ENCODE results near the gene GAL3ST2.

- TF ChIP-seq USF2 (IDR thresholded peaks at IDR 0.05; ENCODE audit: borderline replicate concordance, low read depth, low read length) (no peak), CTCF (IDR thresholded peaks at IDR 0.05) (no peak), TCF12 (IDR thresholded peaks at IDR 0.05) (no peak), EP300 (IDR thresholded peaks at IDR 0.05; ENCODE audit: borderline replicate concordance in 1 of 2, low read depth in 1 of 2, low read length in 1 of 2) (no peak), EZH2phosphoT487 (IDR thresholded peaks at IDR 0.05; ENCODE audit: borderline replicate concordance, low read depth) (no peak)
- TF ChIP-seq, protein P1, sequence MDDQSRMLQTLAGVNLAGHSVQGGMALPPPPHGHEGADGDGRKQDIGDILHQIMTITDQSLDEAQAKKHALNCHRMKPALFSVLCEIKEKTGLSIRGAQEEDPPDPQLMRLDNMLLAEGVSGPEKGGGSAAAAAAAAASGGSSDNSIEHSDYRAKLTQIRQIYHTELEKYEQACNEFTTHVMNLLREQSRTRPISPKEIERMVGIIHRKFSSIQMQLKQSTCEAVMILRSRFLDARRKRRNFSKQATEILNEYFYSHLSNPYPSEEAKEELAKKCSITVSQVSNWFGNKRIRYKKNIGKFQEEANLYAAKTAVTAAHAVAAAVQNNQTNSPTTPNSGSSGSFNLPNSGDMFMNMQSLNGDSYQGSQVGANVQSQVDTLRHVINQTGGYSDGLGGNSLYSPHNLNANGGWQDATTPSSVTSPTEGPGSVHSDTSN (IDR thresholded peaks at IDR 0.05), result no peak
Measured at GRCh38 chr2:241728627-241729026, 48.0 kb upstream of the GAL3ST2 start.
